Body of pancreas (tissue), 4 donors: ENCODE data around the gene DYNLT3.

Source experiments
- POLR2A ChIP-seq, 3 donors: fragments of 450-650 bp; IDR thresholded peaks; one replicate each; pipeline ENCODE4 v1.6.1; 2016; ENCODE audit warnings: antibody characterized with exemption in 3 of 3, mild to moderate bottlenecking in 2 of 3
- TF ChIP-seq, protein P1 (sequence below), 7 experiments: fragments of 450-650 bp in 4 of 7; fragments of 200-600 bp in 3 of 7; sonication (generic) in 3 of 7; IDR thresholded peaks; one replicate each; pipeline ENCODE4 v1.5.1; 2016 to 2019; ENCODE audit warnings: antibody characterized with exemption in 7 of 7

- TF ChIP-seq, protein P1, sequence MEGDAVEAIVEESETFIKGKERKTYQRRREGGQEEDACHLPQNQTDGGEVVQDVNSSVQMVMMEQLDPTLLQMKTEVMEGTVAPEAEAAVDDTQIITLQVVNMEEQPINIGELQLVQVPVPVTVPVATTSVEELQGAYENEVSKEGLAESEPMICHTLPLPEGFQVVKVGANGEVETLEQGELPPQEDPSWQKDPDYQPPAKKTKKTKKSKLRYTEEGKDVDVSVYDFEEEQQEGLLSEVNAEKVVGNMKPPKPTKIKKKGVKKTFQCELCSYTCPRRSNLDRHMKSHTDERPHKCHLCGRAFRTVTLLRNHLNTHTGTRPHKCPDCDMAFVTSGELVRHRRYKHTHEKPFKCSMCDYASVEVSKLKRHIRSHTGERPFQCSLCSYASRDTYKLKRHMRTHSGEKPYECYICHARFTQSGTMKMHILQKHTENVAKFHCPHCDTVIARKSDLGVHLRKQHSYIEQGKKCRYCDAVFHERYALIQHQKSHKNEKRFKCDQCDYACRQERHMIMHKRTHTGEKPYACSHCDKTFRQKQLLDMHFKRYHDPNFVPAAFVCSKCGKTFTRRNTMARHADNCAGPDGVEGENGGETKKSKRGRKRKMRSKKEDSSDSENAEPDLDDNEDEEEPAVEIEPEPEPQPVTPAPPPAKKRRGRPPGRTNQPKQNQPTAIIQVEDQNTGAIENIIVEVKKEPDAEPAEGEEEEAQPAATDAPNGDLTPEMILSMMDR (IDR thresholded peaks at IDR 0.05), result no peak
- TF ChIP-seq POLR2A (IDR thresholded peaks at IDR 0.05), result no peak
These were observed 25.8 kb upstream of the DYNLT3 start for GRCh38 chrX:37873220-37873619.
